ENCODE results near the gene ANKRD44.

- TF ChIP-seq POLR2AphosphoS5 (IDR thresholded peaks at IDR 0.05; ENCODE audit: low read depth, low read length), result no peak
- TF ChIP-seq TAF1 (IDR thresholded peaks at IDR 0.05; ENCODE audit: borderline replicate concordance, insufficient read depth, low read length), result no peak
- no peak for TF ChIP-seq REST (IDR thresholded peaks at IDR 0.05; ENCODE audit: insufficient read depth in 1 of 2, low read depth in 2 of 2, low read length in 2 of 2)
- no peak for TF ChIP-seq SIN3A (IDR thresholded peaks at IDR 0.05; ENCODE audit: borderline replicate concordance, insufficient read depth, low read length)
Observed at GRCh38 chr2:196980001-196980400, 330.6 kb downstream of the ANKRD44 start.

All from PFSK-1 (cell line).